ENCODE results near the gene DVL1. TPM values are rescaled to one million over a fixed set of nuclear protein-coding genes. Genes with fewer than 3 reads are reported as not detected.

The DVL1 gene
- total and polyA plus RNA-seq, 9 of the 15 experiments (the other 6 are each of a cell fraction or from before 2014, with no cell fraction given), result 0.62 to 135 (median 24.3) TPM

DNA sequence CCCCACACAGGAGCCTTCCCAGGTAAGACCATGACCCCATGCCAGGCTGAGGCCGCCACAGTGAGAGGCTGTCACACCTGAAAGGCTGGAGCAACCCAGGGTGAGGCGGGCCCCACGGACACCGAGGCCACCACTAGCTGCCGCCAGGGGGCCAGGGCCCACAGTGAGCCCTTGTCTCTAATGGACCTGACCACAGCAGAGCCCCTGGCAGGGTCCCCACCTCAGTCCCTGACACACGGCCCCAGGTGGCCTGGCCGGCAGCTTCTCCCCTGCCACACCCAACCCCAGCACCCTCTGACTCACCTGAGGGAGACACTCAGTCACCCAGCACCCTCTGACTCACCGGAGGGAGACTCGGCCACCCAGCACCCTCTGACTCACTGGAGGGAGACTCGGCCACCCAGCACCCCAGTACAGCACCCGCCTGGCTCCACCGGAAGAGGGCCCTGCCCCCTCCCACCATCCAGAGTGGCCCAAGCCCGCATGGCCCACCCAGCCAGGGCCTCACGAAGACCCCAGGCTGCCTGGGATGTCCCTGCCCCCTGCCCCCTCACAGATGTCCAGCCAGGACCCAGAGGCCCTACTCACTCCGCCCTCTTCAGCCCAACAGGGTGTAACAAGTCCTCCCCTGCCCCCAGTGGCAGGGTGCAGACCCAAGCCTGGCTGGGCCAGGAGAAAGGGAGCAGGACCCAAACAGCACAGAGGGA, 4.4 kb downstream of the DVL1 start (continued):
- TF ChIP-seq TBP (optimal IDR thresholded peaks at IDR 0.05; ENCODE audit: low read depth, low read length) (peak; percentile 20), EP400 (IDR thresholded peaks at IDR 0.05) (no peak), TSC22D4 (tag; IDR thresholded peaks at IDR 0.05) (peak; percentile 86; the same call in 1 of the 2 replicates), NRF1 (conservative IDR thresholded peaks at IDR 0.05 in 1 of 2, IDR thresholded peaks at IDR 0.05 in 1 of 2) (no peak), RBFOX2 (IDR thresholded peaks at IDR 0.05; ENCODE audit: low read depth, low read length) (peak; percentile 46), ZNF263 (CRISPR knock-in tag; IDR thresholded peaks at IDR 0.05; ENCODE audit: borderline replicate concordance) (no peak), FOSL1 (tag; conservative IDR thresholded peaks at IDR 0.05) (peak; percentile 100), HLTF (IDR thresholded peaks at IDR 0.05) (peak; percentile 45; the same call in 1 of the 2 replicates), BCL6 (CRISPR knock-in tag; IDR thresholded peaks at IDR 0.05) (no peak), BMI1 (IDR thresholded peaks at IDR 0.05; ENCODE audit: low read length) (no peak), JUN (IDR thresholded peaks at IDR 0.05; ENCODE audit: borderline replicate concordance, low read depth, low read length) (peak; percentile 91), JUN (CRISPR knock-in tag; IDR thresholded peaks at IDR 0.05; ENCODE audit: borderline replicate concordance) (peak; percentile 93; the same call in 1 of the 2 replicates), TCF7L2 (IDR thresholded peaks at IDR 0.05; ENCODE audit: low read depth, low read length) (no peak), SNIP1 (IDR thresholded peaks at IDR 0.05; ENCODE audit: low read depth) (0 out of 2 replicates have a peak, but pooled peaks have one; percentile 29), YY1 (IDR thresholded peaks at IDR 0.05; ENCODE audit: borderline replicate concordance in 1 of 3, control insufficient read depth in 1 of 3, extremely low read depth in 1 of 3, insufficient read depth in 3 of 3, insufficient read length in 1 of 3, insufficient replicate concordance in 2 of 3, low read depth in 1 of 3, low read length in 2 of 3) (no peak), PCBP2 (IDR thresholded peaks at IDR 0.05; ENCODE audit: low read depth, low read length, poor library complexity, severe bottlenecking) (no peak), ZNF134 (CRISPR knock-in tag; conservative IDR thresholded peaks at IDR 0.05) (no peak), POLR2G (IDR thresholded peaks at IDR 0.05; ENCODE audit: low read depth, low read length) (0 out of 2 replicates have a peak, but pooled peaks have one; percentile 12), FOS (IDR thresholded peaks at IDR 0.05; ENCODE audit: extremely low read depth, insufficient read length) (peak; percentile 25), ZNF589 (CRISPR knock-in tag; IDR thresholded peaks at IDR 0.05; ENCODE audit: low read depth) (no peak)
- TF ChIP-seq, protein P1, sequence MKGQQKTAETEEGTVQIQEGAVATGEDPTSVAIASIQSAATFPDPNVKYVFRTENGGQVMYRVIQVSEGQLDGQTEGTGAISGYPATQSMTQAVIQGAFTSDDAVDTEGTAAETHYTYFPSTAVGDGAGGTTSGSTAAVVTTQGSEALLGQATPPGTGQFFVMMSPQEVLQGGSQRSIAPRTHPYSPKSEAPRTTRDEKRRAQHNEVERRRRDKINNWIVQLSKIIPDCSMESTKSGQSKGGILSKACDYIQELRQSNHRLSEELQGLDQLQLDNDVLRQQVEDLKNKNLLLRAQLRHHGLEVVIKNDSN (CRISPR knock-in tag; IDR thresholded peaks at IDR 0.05), result peak; percentile 21; the same call in 1 of the 2 replicates
- TF ChIP-seq, protein P2, sequence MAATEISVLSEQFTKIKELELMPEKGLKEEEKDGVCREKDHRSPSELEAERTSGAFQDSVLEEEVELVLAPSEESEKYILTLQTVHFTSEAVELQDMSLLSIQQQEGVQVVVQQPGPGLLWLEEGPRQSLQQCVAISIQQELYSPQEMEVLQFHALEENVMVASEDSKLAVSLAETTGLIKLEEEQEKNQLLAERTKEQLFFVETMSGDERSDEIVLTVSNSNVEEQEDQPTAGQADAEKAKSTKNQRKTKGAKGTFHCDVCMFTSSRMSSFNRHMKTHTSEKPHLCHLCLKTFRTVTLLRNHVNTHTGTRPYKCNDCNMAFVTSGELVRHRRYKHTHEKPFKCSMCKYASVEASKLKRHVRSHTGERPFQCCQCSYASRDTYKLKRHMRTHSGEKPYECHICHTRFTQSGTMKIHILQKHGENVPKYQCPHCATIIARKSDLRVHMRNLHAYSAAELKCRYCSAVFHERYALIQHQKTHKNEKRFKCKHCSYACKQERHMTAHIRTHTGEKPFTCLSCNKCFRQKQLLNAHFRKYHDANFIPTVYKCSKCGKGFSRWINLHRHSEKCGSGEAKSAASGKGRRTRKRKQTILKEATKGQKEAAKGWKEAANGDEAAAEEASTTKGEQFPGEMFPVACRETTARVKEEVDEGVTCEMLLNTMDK (IDR thresholded peaks at IDR 0.05; ENCODE audit: borderline replicate concordance, insufficient read depth, low read depth, low read length, poor library complexity, severe bottlenecking), result peak; percentile 43
- TF ChIP-seq, protein P3, sequence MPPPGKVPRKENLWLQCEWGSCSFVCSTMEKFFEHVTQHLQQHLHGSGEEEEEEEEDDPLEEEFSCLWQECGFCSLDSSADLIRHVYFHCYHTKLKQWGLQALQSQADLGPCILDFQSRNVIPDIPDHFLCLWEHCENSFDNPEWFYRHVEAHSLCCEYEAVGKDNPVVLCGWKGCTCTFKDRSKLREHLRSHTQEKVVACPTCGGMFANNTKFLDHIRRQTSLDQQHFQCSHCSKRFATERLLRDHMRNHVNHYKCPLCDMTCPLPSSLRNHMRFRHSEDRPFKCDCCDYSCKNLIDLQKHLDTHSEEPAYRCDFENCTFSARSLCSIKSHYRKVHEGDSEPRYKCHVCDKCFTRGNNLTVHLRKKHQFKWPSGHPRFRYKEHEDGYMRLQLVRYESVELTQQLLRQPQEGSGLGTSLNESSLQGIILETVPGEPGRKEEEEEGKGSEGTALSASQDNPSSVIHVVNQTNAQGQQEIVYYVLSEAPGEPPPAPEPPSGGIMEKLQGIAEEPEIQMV (tag; conservative IDR thresholded peaks at IDR 0.05; ENCODE audit: low read depth), result no peak
